ENCODE measurements around the gene SPECC1L. TPM values are rescaled to one million over a fixed set of nuclear protein-coding genes. Genes with fewer than 3 reads are reported as not detected.

SPECC1L gene
- total RNA-seq, 1 donor from 2014 or later: 86.2 TPM

DNA sequence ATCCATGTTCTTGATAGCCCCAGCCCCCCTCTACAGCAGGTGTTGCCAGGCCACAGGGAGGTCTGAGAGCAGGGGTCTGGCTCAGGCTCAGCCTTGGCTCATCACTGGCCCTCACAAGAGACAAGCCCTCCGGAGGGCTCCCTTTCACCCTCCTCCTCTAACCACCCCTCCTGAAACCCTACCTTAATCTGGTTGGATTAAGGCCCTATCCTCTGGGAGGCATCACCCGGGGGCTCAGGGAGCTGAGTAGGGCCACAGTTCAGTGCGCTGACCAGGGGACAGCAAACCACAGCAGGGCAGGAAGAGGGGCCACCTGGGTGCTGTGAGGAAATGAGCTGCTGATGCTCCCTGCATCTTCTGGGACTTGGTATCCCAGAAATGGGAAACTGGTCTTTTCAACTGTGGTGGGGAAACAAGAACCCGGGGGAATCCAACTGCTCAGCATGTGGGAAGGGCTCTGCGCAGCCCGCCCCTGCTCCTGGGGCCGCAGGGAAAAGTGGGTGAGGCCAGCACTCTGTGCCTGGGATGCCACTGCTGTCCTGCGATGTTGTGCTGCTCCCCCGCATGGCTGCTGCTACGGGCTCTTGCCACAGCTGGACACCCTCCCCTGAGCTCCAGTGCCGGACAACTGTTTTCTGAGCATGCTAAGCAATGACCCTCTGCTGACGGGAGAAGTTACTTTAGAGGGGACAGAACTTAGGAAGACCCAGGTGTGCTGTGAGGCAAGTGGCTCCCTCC, 174.3 kb downstream of the SPECC1L start:
- no peak for DNase-seq (ENCODE audit: low spot score)
- peak; percentile 68 for ATAC-seq
- intact Hi-C loops (cut with DNase I): no loop called here

DNA sequence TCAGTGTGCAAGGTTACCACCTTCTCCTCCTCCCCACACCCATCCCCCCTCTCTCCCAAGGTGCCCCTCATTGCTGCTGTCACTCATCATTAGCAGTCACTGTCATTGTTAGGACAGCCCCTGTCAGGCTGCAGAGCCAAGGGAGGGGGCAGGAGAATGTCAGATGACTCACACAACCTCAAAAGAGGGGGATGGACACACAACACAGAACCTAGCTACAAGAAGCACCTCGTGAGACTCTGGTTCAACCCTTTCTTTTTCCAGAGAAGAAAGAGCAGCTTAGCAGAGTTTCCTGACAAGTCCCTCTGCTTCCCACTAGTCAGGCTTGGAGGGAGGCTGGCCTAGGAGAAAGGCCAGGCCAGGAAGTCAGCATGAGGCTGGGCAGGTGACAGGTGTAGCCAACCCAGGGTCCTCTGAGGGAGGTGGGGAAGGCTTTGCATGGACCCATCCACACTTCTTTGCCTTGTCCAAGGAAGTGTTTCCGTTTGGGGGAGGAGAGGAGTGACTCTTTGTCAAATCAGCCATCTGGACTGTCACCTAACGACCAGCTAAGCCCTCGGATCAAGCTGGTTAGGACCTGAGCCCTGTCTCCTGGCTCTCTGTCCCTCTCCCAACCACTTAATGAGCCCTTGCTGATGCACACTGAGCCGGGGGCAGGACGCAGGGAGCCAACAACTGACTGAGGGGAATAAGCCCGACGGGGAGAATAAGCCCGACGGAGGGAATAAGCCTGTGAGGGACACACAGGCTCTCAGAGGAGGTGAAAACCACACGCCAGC, 175.0 kb downstream of the SPECC1L start:
- intact Hi-C loops (cut with DNase I): no loop called here
- DNase-seq (ENCODE audit: low spot score) (no peak), ATAC-seq (no peak)

DNA sequence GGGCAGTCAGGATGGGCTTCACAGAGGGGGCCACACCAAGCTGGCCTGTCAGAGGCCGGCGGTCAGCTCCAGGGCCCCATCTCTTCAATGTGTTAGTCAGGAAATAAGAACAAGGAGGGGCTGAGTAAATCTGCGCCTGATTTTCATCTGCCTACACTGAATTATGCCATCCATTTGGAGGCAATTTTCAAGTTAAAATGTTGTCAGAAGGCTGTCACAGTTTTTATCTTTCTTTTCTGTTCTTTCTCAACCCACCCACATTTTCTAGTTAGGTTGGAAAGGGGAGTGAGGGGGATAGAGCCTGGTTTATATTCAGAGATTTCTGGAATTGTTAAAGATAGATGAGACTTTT, 175.6 kb downstream of the SPECC1L start:
- ATAC-seq: no peak
- no peak for DNase-seq (ENCODE audit: low spot score)
- intact Hi-C loops (cut with DNase I): no loop called here

DNA sequence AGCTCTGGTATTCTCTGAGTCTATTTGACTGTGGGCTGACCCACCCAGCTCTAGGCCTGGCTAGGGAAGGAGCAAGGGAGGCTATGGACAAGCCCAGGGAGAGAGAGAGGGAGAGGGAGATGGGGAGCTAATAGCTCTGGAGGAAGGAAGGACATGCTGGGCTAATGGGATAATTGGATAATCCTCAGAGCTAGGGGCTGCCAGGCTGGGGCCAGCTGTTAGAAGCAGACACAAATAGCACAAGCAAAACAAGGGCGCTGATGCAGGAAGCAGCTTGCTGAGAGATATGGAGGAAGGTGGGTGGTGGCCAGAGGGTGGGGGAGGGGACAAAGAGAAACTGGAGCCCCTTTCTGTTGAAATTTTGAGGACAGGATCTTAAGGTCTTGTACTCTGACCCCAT, 180.0 kb downstream of the SPECC1L start:
- DNase-seq (ENCODE audit: low spot score): no peak
- intact Hi-C loops (cut with DNase I): no loop called here
- ATAC-seq: no peak

DNA sequence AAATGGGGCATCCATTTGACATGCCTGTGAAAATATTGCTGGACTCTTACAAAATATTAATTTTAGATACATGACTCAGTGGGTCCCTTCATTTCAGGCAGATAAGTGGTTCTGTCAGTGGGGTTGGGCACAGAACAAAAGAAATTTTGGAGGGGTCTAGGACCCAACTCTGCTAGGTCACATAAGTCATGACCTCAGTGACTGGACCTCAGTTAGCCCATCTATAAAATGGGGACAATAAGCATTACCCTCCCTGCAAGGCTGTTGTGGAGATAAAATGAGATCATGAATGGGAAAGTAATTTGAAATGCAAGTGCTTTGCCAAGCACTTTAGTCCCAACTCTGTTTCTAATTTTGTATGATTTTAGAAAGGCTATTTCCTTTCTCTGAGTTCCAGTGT, 180.5 kb downstream of the SPECC1L start:
- DNase-seq (ENCODE audit: low spot score) (no peak), ATAC-seq (no peak)
- intact Hi-C loops (cut with DNase I): no loop called here

DNA sequence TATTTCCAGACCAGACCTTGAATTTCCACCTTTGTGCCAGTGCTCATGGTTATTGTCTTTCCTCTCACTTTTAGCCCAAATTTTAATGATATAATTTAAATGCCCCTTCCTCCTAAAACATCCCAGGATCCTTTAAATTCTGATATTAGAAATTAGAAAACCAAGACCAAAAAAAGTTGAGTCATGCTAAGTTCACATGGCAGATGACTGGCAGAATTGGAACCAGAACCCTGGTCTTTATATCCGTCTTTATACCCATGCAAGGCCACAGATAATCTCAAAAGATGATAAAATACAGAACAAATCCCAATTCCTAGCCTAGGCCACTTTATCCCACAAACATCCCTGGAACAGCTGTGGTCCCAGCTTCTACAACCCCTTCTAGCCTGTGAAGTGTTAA, 183.2 kb downstream of the SPECC1L start:
- DNase-seq (ENCODE audit: low spot score) (no peak), ATAC-seq (no peak)
- intact Hi-C loops (cut with DNase I): no loop called here

DNA sequence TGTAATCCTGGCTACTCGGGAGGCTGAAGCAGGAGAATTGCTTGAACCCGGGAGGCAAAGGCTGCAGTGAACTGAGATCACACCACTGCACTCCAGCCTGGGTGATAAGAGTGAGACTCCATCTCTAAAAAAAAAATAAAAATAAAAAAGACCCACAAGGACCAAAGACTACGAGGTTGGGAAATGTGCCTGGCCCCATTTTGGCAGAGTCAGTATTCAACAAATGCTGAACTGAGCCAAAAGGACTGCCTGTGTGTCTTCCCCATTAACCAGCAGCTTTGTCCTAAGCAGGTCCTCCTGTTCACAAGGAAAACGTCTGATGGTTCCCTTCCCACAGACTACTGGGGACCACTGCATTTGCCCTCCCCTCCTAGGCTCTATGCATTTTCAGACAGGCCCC, 184.4 kb downstream of the SPECC1L start:
- no peak for DNase-seq (ENCODE audit: low spot score)
- peak; percentile 15 for ATAC-seq
- intact Hi-C loops (cut with DNase I): no loop called here

DNA sequence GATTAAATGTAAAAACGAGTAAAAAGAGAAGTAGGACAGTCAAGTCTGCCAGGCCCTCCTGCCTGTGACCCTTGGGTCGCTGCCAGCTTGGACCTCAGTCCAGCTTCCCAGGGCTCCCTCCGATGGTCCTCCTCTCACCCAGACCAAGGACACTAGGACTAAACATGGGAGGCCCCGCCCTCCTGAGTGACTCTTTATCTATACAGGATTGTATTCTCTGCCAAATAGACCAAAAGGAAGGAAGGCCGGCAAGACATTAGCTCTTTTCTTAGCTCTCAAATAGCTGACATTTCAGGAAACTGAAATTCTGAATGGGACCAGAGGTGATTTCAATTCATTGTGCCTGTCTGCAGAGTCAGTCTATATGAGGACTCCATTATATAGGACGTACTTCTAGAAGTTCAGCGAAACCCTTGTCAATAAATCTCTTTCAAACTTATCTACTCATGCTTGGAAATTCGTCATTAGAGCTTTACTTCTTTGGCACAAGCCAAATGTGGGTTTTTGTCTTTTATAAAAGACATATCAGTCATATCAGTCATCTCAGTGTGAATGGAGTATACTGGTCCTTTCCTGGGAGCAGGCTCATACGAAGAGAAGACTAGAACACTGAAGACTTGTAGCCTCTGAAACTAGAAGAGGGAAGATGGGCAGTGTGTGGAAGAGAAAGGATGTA, 185.3 kb downstream of the SPECC1L start:
- ATAC-seq: peak; percentile 73
- DNase-seq (ENCODE audit: low spot score): no peak
- intact Hi-C loops (cut with DNase I): no loop called here

DNA sequence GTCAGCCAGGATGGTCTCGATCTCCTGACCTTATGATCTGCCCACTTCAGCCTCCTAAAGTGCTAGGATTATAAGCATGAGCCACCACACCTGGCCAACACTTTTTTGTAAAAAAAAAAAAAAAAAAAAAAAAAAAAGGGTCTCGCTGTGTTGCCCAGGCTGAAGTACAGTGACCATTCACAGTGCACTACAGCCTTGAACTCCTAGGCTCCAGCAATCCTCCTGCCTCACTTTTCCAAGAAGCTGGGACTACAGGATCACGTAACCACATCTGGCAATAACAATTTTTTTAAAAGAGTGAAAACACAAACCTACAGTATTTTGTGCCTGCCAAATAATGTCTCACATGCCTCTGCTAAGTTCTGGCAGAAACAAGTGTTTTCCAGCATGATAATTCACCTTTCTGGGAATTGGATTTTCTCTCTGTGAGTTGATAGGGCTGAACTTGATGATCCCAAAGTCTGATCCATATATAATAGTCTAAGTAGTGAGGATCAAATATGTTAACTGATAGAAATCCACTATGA, 187.3 kb downstream of the SPECC1L start:
- intact Hi-C loops (cut with DNase I): no loop called here
- DNase-seq (ENCODE audit: low spot score): no peak
- peak; percentile 58 for ATAC-seq

DNA sequence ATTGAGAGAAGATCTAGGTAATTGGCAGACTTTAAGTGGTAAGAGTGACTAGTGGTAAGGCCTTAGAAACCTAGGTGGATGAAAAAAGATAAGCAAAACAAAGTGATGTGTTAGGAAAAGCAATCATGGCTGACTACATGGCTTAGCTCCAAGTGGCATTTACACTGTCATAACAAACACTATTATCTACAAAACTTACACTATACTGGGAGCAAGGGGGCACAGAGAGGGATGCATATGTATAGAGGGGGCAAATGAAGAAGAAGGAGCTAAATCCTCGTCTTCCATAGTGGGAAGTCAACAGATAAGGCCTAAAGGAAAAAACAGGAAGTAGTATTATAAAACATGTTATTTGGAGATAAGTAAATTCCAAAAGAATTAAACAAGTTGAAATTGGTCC, 189.3 kb downstream of the SPECC1L start:
- intact Hi-C loops (cut with DNase I): no loop called here
- no peak for ATAC-seq

DNA sequence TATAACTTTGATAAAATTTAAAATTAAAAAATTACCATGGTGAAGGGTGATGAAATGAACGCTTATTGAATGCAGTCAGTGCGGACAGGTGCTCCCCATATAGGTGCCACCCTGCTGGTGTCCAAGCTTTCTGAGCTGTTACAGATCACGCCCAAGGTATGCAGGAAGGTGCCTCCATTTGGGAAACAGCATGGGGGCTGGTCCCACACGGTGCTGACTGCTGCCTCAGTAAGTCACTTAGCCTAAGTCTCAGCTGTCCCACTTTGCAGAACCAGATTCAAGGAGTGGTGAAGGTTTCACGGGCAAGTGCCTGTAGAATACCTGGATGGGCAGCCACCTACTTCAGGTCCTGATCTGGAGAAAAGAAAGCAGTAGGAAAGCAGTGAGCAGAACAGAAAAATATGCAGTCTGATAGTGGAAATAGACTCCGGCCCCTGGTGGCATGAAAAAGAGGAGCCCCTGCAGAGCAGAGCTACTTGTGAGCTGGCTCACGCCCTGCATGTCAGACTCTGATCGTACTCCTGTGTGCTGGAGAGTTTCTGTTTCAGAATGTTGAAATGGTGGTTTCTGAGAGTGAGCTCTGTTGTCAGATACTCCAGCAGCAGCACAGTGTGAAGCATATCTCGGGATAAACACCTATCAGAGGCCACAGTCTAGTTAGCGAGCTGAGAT, 189.9 kb downstream of the SPECC1L start:
- intact Hi-C loops (cut with DNase I): no loop called here
- ATAC-seq (no peak), DNase-seq (ENCODE audit: low spot score) (no peak)

More for the DNA sequence above, 189.3 kb downstream of the SPECC1L start:
- no peak for DNase-seq (ENCODE audit: low spot score)

DNA sequence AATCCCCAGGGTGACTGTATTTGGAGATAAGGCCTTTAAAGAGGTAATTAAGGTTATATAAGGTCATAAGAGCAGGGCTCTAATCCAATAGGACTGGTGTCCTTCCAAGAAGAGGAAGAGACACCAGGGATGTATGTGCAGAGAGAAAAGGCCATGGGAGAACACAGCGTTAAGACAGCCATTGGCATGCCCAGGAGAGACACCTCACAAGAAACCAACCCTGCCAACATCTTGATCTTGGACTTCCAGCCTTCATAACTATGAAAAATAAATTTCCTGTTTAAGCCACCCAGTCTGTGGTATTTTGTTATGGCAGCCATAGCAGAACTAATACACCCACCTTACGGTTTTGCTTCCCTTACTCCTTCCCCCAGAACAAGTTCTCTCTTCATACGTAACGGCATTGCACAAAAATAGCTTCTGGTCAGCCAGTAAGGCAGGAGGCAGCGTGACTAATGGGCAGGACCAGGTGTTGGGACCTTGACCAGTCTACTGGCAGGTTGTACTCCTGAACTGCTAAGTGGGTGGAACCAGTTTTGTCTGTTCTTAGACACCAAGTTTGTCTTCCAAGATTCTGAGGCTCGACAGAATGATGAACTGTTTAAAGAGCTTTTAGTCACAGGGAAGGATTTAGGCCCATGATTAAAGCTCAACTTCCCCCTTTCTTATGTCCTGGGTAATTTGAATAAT, 192.6 kb downstream of the SPECC1L start:
- intact Hi-C loops (cut with DNase I): no loop called here
- ATAC-seq (no peak), DNase-seq (ENCODE audit: low spot score) (no peak)

DNA sequence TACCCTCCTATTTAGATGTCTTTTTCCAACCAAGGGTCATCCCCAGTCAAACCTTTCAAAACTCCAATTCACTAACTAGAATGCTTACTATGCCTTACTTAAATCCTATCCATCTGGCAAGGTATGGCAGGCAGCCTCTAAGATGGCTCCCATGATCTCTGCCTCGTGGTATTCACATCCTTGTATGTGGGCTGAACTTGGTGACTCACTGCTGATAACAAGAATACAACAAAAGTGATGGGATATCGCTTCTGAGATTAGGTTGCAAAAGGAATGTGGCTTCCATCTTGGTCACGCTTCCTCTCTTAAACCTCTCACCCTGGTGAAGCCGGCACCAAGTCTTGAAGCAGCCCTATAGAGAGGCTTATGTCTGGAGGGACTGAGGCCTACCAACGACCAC, 194.9 kb downstream of the SPECC1L start:
- intact Hi-C loops (cut with DNase I): no loop called here
- DNase-seq (ENCODE audit: low spot score): no peak
- no peak for ATAC-seq

DNA sequence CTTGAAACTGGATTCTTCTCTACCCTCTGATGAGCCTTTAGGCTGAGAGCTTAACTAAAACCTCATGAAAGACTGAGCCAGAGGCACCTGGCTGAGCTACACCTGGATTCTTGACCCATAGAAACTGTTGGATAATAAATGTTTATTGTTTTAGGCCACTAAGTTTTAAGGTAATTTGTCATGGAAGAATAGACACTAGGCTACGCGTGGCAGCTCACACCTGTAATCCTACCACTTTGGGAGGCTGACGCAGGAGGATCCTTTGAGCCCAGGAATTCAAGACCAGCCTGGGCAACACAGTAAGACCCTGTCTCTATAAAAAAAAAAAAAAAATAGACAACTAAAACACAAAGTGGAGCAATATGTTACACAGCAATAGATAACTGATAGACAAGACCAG, 195.3 kb downstream of the SPECC1L start:
- no peak for DNase-seq (ENCODE audit: low spot score)
- intact Hi-C loops (cut with DNase I): no loop called here
- no peak for ATAC-seq

DNA sequence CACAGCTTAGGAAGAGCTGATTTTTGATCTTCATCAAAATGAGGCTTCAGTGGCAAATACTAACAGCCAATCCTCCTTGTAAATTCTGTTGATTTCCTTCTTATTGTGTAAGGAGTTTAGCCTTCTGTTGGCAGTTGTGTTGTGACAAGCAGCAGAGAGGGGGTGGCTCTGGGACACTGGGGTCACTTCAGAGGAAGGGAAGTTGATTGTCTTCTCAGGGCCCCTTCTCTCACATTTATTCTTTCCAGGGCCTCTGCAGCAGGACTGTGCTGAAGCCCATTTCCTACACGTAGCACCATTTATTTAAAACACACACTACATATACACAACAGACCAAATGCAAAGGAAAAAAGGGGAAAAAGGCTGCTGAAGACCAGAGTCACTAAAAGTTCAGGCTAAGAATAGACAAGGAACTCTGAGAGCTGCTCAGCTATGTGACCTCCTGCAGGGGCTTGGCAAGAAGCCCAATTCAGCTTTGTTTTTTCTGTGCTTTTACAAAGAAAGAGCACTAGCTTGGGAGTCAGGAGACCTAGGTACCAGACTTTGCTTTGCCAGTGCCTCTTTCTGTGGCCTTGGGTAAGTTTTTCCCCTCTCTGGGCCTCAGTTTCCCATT, 196.2 kb downstream of the SPECC1L start:
- intact Hi-C loops (cut with DNase I): no loop called here
- no peak for DNase-seq (ENCODE audit: low spot score)
- peak; percentile 62 for ATAC-seq

DNA sequence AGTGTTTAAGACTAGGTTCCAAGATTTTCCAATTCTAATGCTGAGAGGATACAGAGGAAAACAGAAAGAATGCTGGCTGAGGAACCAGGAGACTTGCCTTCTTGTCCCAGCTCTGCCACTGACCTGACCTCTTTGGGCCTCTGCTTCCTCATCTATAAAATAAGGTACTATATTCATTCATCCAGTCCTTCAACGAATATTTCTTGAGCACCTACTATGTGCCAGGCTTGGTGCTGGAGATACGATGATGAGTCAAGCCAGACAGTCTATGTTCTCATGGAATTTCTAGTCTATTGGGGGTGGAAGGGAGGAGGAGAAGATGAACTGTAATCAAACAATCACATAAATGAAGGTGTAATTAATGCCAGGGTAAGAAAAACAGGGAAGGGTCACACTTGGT, 196.7 kb downstream of the SPECC1L start:
- intact Hi-C loops (cut with DNase I): no loop called here
- DNase-seq (ENCODE audit: low spot score) (no peak), ATAC-seq (no peak)

Data from sciatic nerve (tissue), 2 donors.